CD8-positive, alpha-beta memory T cell (primary cell): ENCODE measurements around the gene METTL1. TPM values are rescaled to one million over a fixed set of nuclear protein-coding genes. Genes with fewer than 3 reads are reported as not detected.
A peak's percentile ranks its signal among the peaks of the same experiment; 100 is the strongest.

Experiments
- CTCF ChIA-PET: fragments of 350-600 bp; sonication (Branson Sonifier 250); formaldehyde crosslinking; loops from one replicate; lab custom pipeline; 2021; ENCODE audit warnings: antibody characterized with exemption; lab: Charles Lee
- POLR2A ChIA-PET: fragments of 350-600 bp; sonication (Branson Sonifier 250); formaldehyde crosslinking; loops from one replicate; lab custom pipeline; 2021; ENCODE audit warnings: antibody characterized with exemption; lab: Charles Lee
- DNase-seq, 5 donors: peaks; one replicate each; pipeline versions ENCODE4 v3.0.0 to v3.0.0-alpha.2; 2020 to 2022; ENCODE audit warnings: mixed read lengths in 1 of 5
- H3K27ac ChIP-seq: one replicate; pipeline ENCODE4 v1.7.0; 2013; ENCODE audit warnings: low read depth, mild to moderate bottlenecking, low read length, moderate library complexity
- H3K27me3 ChIP-seq: 2 replicates; pipeline ENCODE4 v1.7.0; 2013; ENCODE audit warnings: low read length, mild to moderate bottlenecking; ENCODE audit not compliant: insufficient read depth, poor library complexity, severe bottlenecking
- H3K36me3 ChIP-seq: 2 replicates; pipeline ENCODE4 v1.7.0; 2013; ENCODE audit warnings: mild to moderate bottlenecking, low read length, moderate library complexity; ENCODE audit not compliant: insufficient read depth
- H3K4me1 ChIP-seq: 2 replicates; pipeline ENCODE4 v1.7.0; 2013; ENCODE audit warnings: mild to moderate bottlenecking, low read length, moderate library complexity; ENCODE audit not compliant: insufficient read depth
- H3K4me3 ChIP-seq: 2 replicates; pipeline ENCODE4 v1.7.0; 2013; ENCODE audit warnings: mild to moderate bottlenecking, low read length
- H3K9me3 ChIP-seq: 2 replicates; pipeline ENCODE4 v1.7.0; 2013; ENCODE audit warnings: mild to moderate bottlenecking, low read length
- H3K27ac Mint-ChIP-seq, 8 donors: one replicate each; pipeline ENCODE4 v1.8.0; 2020 to 2021; ENCODE audit warnings: mixed read lengths in 8 of 8, mild to moderate bottlenecking in 6 of 8, inconsistent platforms in 3 of 8, moderate library complexity in 3 of 8
- H3K27me3 Mint-ChIP-seq, 2 donors: one replicate each; pipeline ENCODE4 v1.8.0; 2020 to 2021; ENCODE audit warnings: mixed read lengths in 2 of 2, mild to moderate bottlenecking in 1 of 2, moderate library complexity in 1 of 2
- H3K36me3 Mint-ChIP-seq, 3 donors: one replicate each; pipeline ENCODE4 v1.8.0; 2020 to 2021; ENCODE audit warnings: mixed read lengths in 3 of 3, inconsistent platforms in 1 of 3, mild to moderate bottlenecking in 1 of 3
- H3K4me1 Mint-ChIP-seq, 3 donors: one replicate each; pipeline ENCODE4 v1.8.0; 2020 to 2021; ENCODE audit warnings: mixed read lengths in 3 of 3, inconsistent platforms in 1 of 3, mild to moderate bottlenecking in 1 of 3
- H3K4me3 Mint-ChIP-seq, 7 donors: one replicate each; pipeline ENCODE4 v1.8.0; 2020 to 2021; ENCODE audit warnings: mixed read lengths in 7 of 7, mild to moderate bottlenecking in 6 of 7, moderate library complexity in 4 of 7, inconsistent platforms in 2 of 7
- H3K9me3 Mint-ChIP-seq, 5 donors: one replicate each; pipeline ENCODE4 v1.8.0; 2020 to 2022; ENCODE audit warnings: mixed read lengths in 5 of 5, mild to moderate bottlenecking in 3 of 5, moderate library complexity in 2 of 5, inconsistent platforms in 1 of 5
- polyA plus RNA-seq: library from polyadenylated mRNA; unstranded; fragments of 300-500 nt; fragmentation: Illumina TruSeq; gene quantifications from one replicate; pipeline ENCODE4 v1.2.3, GENCODE V29; 2021
- total RNA-seq, 2 experiments: library from RNA; stranded (reverse); gene quantifications; one replicate each; pipeline ENCODE4 v1.2.3, GENCODE V29; 2021

Gene METTL1
- total and polyA plus RNA-seq, 3 experiments from 2014 or later: 18.6 to 74.2 (median 69.8) TPM

GRCh38 chr12:57780284-57780897 lies 8.5 kb upstream of the METTL1 start:
- no peak for DNase-seq
- peaks cover 1% of the 10 kb centered on the region for H3K36me3 ChIP-seq
- H3K4me1 ChIP-seq: peaks cover 40% of the 10 kb centered on the region
- Mint-ChIP-seq H3K9me3 (no peaks in the 10 kb centered on the region), H3K27me3 (peaks cover 0 to 3% of the 10 kb centered on the region in 2 donors), H3K27ac (peak overlapping the region; percentile 67 to 100 (median 99)), H3K4me3 (peak overlapping the region in 4 of 7 donors; percentile 99 to 100 (median 99)), H3K36me3 (peaks cover 7 to 14% (median 8%) of the 10 kb centered on the region in 3 donors), H3K4me1 (peaks cover 44 to 51% (median 47%) of the 10 kb centered on the region in 3 donors)
- H3K4me3 ChIP-seq: no peak overlapping the region
- ChIA-PET POLR2A (interaction anchor here (1.9 kb wide), 1 partner anchor 8 kb away, joined by 6 read pairs; the partner anchor contains the start of genes EEF1AKMT3 and METTL1), CTCF (interaction anchor here (1.1 to 3.6 kb wide), 9 partner anchors 8 to 125 kb away, joined by 3 to 19 read pairs (median 9); partner anchors contain the start of genes EEF1AKMT3 and METTL1)
- no peaks in the 10 kb centered on the region for H3K27me3 ChIP-seq
- H3K27ac ChIP-seq: no peak overlapping the region
- H3K9me3 ChIP-seq: no peaks in the 10 kb centered on the region

- peak overlapping the region; percentile 7 to 99 (median 84) for H3K27ac Mint-ChIP-seq
- Histone ChIP-seq H3K27me3 (no peaks in the 10 kb centered on the region), H3K36me3 (no peaks in the 10 kb centered on the region), H3K27ac (no peak overlapping the region), H3K9me3 (no peaks in the 10 kb centered on the region), H3K4me3 (no peak overlapping the region), H3K4me1 (peaks cover 40% of the 10 kb centered on the region)
- peaks cover 7 to 14% (median 8%) of the 10 kb centered on the region in 3 donors for H3K36me3 Mint-ChIP-seq
- ChIA-PET CTCF (interaction anchor here (1.1 to 3.6 kb wide), 4 partner anchors 14 to 125 kb away, joined by 3 to 19 read pairs (median 12); no protein-coding TSS in a partner anchor), POLR2A (no interaction called here)
- H3K4me1 Mint-ChIP-seq: peaks cover 44 to 51% (median 47%) of the 10 kb centered on the region in 3 donors
- H3K4me3 Mint-ChIP-seq: peak overlapping the region in 1 of 7 donors; percentile 27
- no peaks in the 10 kb centered on the region for H3K9me3 Mint-ChIP-seq
- peaks cover 0 to 3% of the 10 kb centered on the region in 2 donors for H3K27me3 Mint-ChIP-seq
- no peak for DNase-seq
Observed at GRCh38 chr12:57779736-57780135, 7.8 kb upstream of the METTL1 start.

GRCh38 chr12:57777911-57778310 lies 6.0 kb upstream of the METTL1 start:
- Mint-ChIP-seq H3K27me3 (peaks cover 0 to 3% of the 10 kb centered on the region in 2 donors), H3K27ac (peak overlapping the region in 1 of 8 donors; percentile 44), H3K36me3 (peaks cover 7 to 8% (median 8%) of the 10 kb centered on the region in 3 donors), H3K4me1 (peaks cover 37 to 44% (median 39%) of the 10 kb centered on the region in 3 donors), H3K4me3 (peak overlapping the region in 1 of 7 donors; percentile 55), H3K9me3 (no peaks in the 10 kb centered on the region)
- H3K4me3 ChIP-seq: no peak overlapping the region
- no peaks in the 10 kb centered on the region for H3K36me3 ChIP-seq
- H3K4me1 ChIP-seq: peaks cover 31% of the 10 kb centered on the region
- CTCF ChIA-PET: interaction anchor here (1.2 to 3.6 kb wide), 2 partner anchors 12 to 21 kb away, joined by 5 to 10 read pairs; no protein-coding TSS in a partner anchor
- no peak for DNase-seq
- H3K27ac ChIP-seq: no peak overlapping the region
- no peaks in the 10 kb centered on the region for H3K9me3 ChIP-seq
- H3K27me3 ChIP-seq: no peaks in the 10 kb centered on the region
- POLR2A ChIA-PET: no interaction called here

- Mint-ChIP-seq H3K27ac (peak overlapping the region in 1 of 8 donors; percentile 64), H3K4me3 (peak overlapping the region in 1 of 7 donors; percentile 55), H3K36me3 (peaks cover 4 to 7% (median 6%) of the 10 kb centered on the region in 3 donors), H3K4me1 (peaks cover 33 to 41% (median 36%) of the 10 kb centered on the region in 3 donors), H3K27me3 (peaks cover 0 to 2% of the 10 kb centered on the region in 2 donors), H3K9me3 (no peaks in the 10 kb centered on the region)
- ChIA-PET POLR2A (no interaction called here), CTCF (interaction anchor here (3.6 kb wide), 1 partner anchor 12 kb away, joined by 10 read pairs; no protein-coding TSS in a partner anchor)
- no peak overlapping the region for H3K27ac ChIP-seq
- H3K27me3 ChIP-seq: no peaks in the 10 kb centered on the region
- DNase-seq: no peak
- H3K36me3 ChIP-seq: no peaks in the 10 kb centered on the region
- H3K4me3 ChIP-seq: no peak overlapping the region
- H3K9me3 ChIP-seq: no peaks in the 10 kb centered on the region
- peaks cover 35% of the 10 kb centered on the region for H3K4me1 ChIP-seq
Observed at GRCh38 chr12:57777367-57777766, 5.5 kb upstream of the METTL1 start.

GRCh38 chr12:57776247-57776587 lies 4.3 kb upstream of the METTL1 start:
- Mint-ChIP-seq H3K36me3 (peaks cover 6 to 7% (median 7%) of the 10 kb centered on the region in 3 donors), H3K4me1 (peaks cover 31 to 39% (median 32%) of the 10 kb centered on the region in 3 donors)

GRCh38 chr12:57775563-57776246 lies 3.8 kb upstream of the METTL1 start:
- Mint-ChIP-seq H3K27ac (peak overlapping the region in 3 of 8 donors; percentile 2 to 25 (median 18)), H3K9me3 (no peaks in the 10 kb centered on the region), H3K36me3 (peaks cover 6 to 7% (median 7%) of the 10 kb centered on the region in 3 donors), H3K4me1 (peaks cover 27 to 39% (median 31%) of the 10 kb centered on the region in 3 donors), H3K27me3 (peaks cover 0 to 2% of the 10 kb centered on the region in 2 donors), H3K4me3 (peak overlapping the region in 3 of 7 donors; percentile 5 to 57 (median 5))
- Histone ChIP-seq H3K27me3 (no peaks in the 10 kb centered on the region), H3K9me3 (no peaks in the 10 kb centered on the region), H3K4me1 (peaks cover 24% of the 10 kb centered on the region), H3K36me3 (no peaks in the 10 kb centered on the region), H3K27ac (no peak overlapping the region), H3K4me3 (no peak overlapping the region)
- POLR2A ChIA-PET: interaction anchor here (0.8 kb wide), 1 partner anchor 54 kb away, joined by 3 read pairs; no protein-coding TSS in a partner anchor
- no peak for DNase-seq
- CTCF ChIA-PET: interaction anchor here (1.4 kb wide), 1 partner anchor 19 kb away, joined by 5 read pairs; no protein-coding TSS in a partner anchor

More at GRCh38 chr12:57776247-57776587, 4.3 kb upstream of the METTL1 start:
- Mint-ChIP-seq H3K27me3 (peaks cover 0 to 2% of the 10 kb centered on the region in 2 donors), H3K27ac (peak overlapping the region in 1 of 8 donors; percentile 25), H3K9me3 (no peaks in the 10 kb centered on the region), H3K4me3 (peak overlapping the region in 1 of 7 donors; percentile 57)
- no peak for DNase-seq
- no peak overlapping the region for H3K4me3 ChIP-seq
- CTCF ChIA-PET: interaction anchor here (1.4 kb wide), 1 partner anchor 20 kb away, joined by 5 read pairs; no protein-coding TSS in a partner anchor
- POLR2A ChIA-PET: no interaction called here
- no peaks in the 10 kb centered on the region for H3K36me3 ChIP-seq
- no peaks in the 10 kb centered on the region for H3K27me3 ChIP-seq
- no peaks in the 10 kb centered on the region for H3K9me3 ChIP-seq
- H3K4me1 ChIP-seq: peaks cover 28% of the 10 kb centered on the region
- no peak overlapping the region for H3K27ac ChIP-seq

GRCh38 chr12:57775044-57775443 lies 3.1 kb upstream of the METTL1 start:
- Histone ChIP-seq H3K4me1 (peaks cover 17% of the 10 kb centered on the region), H3K4me3 (no peak overlapping the region), H3K36me3 (no peaks in the 10 kb centered on the region), H3K27ac (no peak overlapping the region), H3K9me3 (no peaks in the 10 kb centered on the region), H3K27me3 (no peaks in the 10 kb centered on the region)
- H3K27me3 Mint-ChIP-seq: peaks cover 0 to 2% of the 10 kb centered on the region in 2 donors
- ChIA-PET POLR2A (interaction anchor here (0.8 kb wide), 1 partner anchor 53 kb away, joined by 3 read pairs; no protein-coding TSS in a partner anchor), CTCF (interaction anchor here (1.4 kb wide), 1 partner anchor 19 kb away, joined by 5 read pairs; no protein-coding TSS in a partner anchor)
- H3K9me3 Mint-ChIP-seq: no peaks in the 10 kb centered on the region
- peaks cover 25 to 33% (median 30%) of the 10 kb centered on the region in 3 donors for H3K4me1 Mint-ChIP-seq
- peak overlapping the region in 1 of 7 donors; percentile 57 for H3K4me3 Mint-ChIP-seq
- DNase-seq: no peak
- peak overlapping the region in 1 of 8 donors; percentile 89 for H3K27ac Mint-ChIP-seq
- peaks cover 7% of the 10 kb centered on the region in 3 donors for H3K36me3 Mint-ChIP-seq
